ENCODE measurements around the gene MYRF. TPM values are rescaled to one million over a fixed set of nuclear protein-coding genes. Genes with fewer than 3 reads are reported as not detected.

MYRF gene
- total and polyA plus RNA-seq, 2 of the 13 experiments (the other 11 are each of a cell fraction or from before 2014, with no cell fraction given), result 10.2 to 25.9 TPM

DNA sequence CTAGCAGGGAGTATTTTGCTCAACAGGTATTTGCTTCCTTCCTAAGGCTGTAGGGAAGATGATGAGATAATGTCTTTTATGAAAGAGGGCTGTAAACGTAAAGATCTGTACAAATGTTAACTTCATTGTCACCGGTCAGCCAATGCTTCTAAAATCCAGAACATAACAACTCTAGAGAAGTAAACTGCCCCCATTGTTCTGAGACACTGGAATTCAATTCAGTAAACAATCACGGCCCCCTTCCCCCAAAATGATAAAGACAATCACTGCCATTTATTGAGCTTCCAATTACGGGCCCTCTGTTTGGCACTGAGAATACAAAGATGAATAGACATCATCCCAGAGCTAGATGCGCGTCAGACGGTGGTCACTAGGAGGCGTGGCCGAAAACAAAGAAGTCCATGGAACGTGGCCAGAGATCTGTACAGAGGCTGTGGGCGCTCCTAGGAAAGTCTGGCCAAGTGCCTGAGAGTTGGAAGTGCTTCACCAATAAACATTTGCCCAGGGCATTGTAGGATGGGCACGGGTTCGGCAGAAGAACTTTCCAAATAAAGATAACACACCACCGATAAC is 39.4 kb downstream of the MYRF start (continued):
- TF ChIP-seq, protein P1, sequence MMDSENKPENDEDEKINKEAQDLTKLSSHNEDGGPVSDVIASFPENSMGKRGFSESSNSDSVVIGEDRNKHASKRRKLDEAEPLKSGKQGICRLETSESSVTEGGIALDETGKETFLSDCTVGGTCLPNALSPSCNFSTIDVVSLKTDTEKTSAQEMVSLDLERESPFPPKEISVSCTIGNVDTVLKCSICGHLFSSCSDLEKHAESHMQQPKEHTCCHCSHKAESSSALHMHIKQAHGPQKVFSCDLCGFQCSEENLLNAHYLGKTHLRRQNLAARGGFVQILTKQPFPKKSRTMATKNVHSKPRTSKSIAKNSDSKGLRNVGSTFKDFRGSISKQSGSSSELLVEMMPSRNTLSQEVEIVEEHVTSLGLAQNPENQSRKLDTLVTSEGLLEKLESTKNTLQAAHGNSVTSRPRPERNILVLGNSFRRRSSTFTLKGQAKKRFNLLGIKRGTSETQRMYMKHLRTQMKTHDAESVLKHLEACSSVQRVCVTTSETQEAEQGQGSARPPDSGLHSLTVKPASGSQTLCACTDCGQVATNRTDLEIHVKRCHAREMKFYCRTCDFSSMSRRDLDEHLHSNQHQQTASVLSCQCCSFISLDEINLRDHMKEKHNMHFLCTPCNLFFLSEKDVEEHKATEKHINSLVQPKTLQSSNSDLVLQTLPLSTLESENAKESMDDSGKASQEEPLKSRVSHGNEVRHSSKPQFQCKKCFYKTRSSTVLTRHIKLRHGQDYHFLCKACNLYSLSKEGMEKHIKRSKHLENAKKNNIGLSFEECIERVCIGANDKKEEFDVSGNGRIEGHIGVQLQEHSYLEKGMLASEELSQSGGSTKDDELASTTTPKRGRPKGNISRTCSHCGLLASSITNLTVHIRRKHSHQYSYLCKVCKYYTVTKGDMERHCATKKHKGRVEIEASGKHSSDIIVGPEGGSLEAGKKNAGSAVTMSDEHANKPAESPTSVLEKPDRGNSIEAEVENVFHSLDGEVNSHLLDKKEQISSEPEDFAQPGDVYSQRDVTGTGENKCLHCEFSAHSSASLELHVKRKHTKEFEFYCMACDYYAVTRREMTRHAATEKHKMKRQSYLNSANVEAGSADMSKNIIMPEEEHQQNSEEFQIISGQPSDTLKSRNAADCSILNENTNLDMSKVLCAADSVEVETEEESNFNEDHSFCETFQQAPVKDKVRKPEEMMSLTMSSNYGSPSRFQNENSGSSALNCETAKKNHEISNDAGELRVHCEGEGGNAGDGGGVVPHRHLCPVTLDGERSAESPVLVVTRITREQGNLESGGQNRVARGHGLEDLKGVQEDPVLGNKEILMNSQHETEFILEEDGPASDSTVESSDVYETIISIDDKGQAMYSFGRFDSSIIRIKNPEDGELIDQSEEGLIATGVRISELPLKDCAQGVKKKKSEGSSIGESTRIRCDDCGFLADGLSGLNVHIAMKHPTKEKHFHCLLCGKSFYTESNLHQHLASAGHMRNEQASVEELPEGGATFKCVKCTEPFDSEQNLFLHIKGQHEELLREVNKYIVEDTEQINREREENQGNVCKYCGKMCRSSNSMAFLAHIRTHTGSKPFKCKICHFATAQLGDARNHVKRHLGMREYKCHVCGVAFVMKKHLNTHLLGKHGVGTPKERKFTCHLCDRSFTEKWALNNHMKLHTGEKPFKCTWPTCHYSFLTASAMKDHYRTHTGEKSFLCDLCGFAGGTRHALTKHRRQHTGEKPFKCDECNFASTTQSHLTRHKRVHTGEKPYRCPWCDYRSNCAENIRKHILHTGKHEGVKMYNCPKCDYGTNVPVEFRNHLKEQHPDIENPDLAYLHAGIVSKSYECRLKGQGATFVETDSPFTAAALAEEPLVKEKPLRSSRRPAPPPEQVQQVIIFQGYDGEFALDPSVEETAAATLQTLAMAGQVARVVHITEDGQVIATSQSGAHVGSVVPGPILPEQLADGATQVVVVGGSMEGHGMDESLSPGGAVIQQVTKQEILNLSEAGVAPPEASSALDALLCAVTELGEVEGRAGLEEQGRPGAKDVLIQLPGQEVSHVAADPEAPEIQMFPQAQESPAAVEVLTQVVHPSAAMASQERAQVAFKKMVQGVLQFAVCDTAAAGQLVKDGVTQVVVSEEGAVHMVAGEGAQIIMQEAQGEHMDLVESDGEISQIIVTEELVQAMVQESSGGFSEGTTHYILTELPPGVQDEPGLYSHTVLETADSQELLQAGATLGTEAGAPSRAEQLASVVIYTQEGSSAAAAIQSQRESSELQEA (CRISPR knock-in tag; IDR thresholded peaks at IDR 0.05; ENCODE audit: not compliant biosample characterization), result no peak
- TF ChIP-seq, protein P2, sequence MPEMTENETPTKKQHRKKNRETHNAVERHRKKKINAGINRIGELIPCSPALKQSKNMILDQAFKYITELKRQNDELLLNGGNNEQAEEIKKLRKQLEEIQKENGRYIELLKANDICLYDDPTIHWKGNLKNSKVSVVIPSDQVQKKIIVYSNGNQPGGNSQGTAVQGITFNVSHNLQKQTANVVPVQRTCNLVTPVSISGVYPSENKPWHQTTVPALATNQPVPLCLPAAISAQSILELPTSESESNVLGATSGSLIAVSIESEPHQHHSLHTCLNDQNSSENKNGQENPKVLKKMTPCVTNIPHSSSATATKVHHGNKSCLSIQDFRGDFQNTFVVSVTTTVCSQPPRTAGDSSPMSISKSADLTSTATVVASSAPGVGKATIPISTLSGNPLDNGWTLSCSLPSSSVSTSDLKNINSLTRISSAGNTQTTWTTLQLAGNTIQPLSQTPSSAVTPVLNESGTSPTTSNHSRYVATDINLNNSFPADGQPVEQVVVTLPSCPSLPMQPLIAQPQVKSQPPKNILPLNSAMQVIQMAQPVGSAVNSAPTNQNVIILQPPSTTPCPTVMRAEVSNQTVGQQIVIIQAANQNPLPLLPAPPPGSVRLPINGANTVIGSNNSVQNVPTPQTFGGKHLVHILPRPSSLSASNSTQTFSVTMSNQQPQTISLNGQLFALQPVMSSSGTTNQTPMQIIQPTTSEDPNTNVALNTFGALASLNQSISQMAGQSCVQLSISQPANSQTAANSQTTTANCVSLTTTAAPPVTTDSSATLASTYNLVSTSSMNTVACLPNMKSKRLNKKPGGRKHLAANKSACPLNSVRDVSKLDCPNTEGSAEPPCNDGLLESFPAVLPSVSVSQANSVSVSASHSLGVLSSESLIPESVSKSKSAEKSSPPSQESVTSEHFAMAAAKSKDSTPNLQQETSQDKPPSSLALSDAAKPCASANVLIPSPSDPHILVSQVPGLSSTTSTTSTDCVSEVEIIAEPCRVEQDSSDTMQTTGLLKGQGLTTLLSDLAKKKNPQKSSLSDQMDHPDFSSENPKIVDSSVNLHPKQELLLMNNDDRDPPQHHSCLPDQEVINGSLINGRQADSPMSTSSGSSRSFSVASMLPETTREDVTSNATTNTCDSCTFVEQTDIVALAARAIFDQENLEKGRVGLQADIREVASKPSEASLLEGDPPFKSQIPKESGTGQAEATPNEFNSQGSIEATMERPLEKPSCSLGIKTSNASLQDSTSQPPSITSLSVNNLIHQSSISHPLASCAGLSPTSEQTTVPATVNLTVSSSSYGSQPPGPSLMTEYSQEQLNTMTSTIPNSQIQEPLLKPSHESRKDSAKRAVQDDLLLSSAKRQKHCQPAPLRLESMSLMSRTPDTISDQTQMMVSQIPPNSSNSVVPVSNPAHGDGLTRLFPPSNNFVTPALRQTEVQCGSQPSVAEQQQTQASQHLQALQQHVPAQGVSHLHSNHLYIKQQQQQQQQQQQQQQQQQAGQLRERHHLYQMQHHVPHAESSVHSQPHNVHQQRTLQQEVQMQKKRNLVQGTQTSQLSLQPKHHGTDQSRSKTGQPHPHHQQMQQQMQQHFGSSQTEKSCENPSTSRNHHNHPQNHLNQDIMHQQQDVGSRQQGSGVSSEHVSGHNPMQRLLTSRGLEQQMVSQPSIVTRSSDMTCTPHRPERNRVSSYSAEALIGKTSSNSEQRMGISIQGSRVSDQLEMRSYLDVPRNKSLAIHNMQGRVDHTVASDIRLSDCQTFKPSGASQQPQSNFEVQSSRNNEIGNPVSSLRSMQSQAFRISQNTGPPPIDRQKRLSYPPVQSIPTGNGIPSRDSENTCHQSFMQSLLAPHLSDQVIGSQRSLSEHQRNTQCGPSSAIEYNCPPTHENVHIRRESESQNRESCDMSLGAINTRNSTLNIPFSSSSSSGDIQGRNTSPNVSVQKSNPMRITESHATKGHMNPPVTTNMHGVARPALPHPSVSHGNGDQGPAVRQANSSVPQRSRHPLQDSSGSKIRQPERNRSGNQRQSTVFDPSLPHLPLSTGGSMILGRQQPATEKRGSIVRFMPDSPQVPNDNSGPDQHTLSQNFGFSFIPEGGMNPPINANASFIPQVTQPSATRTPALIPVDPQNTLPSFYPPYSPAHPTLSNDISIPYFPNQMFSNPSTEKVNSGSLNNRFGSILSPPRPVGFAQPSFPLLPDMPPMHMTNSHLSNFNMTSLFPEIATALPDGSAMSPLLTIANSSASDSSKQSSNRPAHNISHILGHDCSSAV (CRISPR knock-in tag; IDR thresholded peaks at IDR 0.05; ENCODE audit: borderline replicate concordance), result peak; percentile 2; the same call in 1 of the 2 replicates
- no peak for TF ChIP-seq HNF4A (CRISPR knock-in tag; IDR thresholded peaks at IDR 0.05)
- no peak for TF ChIP-seq NFYC (CRISPR knock-in tag; IDR thresholded peaks at IDR 0.05)
- TF ChIP-seq ZNF737 (CRISPR knock-in tag; IDR thresholded peaks at IDR 0.05; ENCODE audit: borderline replicate concordance), result no peak
- TF ChIP-seq SP5 (CRISPR knock-in tag; IDR thresholded peaks at IDR 0.05; ENCODE audit: borderline replicate concordance, low read depth), result peak; percentile 47; the same call in 1 of the 2 replicates
- TF ChIP-seq, protein P3, sequence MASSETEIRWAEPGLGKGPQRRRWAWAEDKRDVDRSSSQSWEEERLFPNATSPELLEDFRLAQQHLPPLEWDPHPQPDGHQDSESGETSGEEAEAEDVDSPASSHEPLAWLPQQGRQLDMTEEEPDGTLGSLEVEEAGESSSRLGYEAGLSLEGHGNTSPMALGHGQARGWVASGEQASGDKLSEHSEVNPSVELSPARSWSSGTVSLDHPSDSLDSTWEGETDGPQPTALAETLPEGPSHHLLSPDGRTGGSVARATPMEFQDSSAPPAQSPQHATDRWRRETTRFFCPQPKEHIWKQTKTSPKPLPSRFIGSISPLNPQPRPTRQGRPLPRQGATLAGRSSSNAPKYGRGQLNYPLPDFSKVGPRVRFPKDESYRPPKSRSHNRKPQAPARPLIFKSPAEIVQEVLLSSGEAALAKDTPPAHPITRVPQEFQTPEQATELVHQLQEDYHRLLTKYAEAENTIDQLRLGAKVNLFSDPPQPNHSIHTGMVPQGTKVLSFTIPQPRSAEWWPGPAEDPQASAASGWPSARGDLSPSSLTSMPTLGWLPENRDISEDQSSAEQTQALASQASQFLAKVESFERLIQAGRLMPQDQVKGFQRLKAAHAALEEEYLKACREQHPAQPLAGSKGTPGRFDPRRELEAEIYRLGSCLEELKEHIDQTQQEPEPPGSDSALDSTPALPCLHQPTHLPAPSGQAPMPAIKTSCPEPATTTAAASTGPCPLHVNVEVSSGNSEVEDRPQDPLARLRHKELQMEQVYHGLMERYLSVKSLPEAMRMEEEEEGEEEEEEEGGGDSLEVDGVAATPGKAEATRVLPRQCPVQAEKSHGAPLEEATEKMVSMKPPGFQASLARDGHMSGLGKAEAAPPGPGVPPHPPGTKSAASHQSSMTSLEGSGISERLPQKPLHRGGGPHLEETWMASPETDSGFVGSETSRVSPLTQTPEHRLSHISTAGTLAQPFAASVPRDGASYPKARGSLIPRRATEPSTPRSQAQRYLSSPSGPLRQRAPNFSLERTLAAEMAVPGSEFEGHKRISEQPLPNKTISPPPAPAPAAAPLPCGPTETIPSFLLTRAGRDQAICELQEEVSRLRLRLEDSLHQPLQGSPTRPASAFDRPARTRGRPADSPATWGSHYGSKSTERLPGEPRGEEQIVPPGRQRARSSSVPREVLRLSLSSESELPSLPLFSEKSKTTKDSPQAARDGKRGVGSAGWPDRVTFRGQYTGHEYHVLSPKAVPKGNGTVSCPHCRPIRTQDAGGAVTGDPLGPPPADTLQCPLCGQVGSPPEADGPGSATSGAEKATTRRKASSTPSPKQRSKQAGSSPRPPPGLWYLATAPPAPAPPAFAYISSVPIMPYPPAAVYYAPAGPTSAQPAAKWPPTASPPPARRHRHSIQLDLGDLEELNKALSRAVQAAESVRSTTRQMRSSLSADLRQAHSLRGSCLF (CRISPR knock-in tag; IDR thresholded peaks at IDR 0.05; ENCODE audit: borderline replicate concordance), result no peak

Data from HepG2 (cell line).